ENCODE data around the gene PPARG.

- TF ChIP-seq CTCF (CRISPR knock-in tag; IDR thresholded peaks at IDR 0.05) (no peak), ZNF530 (CRISPR knock-in tag; IDR thresholded peaks at IDR 0.05; ENCODE audit: low read depth) (no peak), MED1 (CRISPR knock-in tag; IDR thresholded peaks at IDR 0.05) (no peak), MEF2D (CRISPR knock-in tag; IDR thresholded peaks at IDR 0.05) (no peak), KAT2B (IDR thresholded peaks at IDR 0.05; ENCODE audit: borderline replicate concordance, low read depth, low read length) (no peak), ZSCAN21 (CRISPR knock-in tag; IDR thresholded peaks at IDR 0.05; ENCODE audit: borderline replicate concordance) (no peak), ATF7-NPFF (CRISPR knock-in tag; IDR thresholded peaks at IDR 0.05; ENCODE audit: low read depth) (no peak), ZNF235 (CRISPR knock-in tag; IDR thresholded peaks at IDR 0.05; ENCODE audit: borderline replicate concordance) (no peak)
These were observed 39.4 kb downstream of the PPARG start for GRCh38 chr3:12328132-12328836.

All from HepG2 (cell line).